IMR-90 (cell line): ENCODE data around the gene CDK5RAP2. TPM values are rescaled to one million over a fixed set of nuclear protein-coding genes. Genes with fewer than 3 reads are reported as not detected.

Source experiments
- ATAC-seq: fragments of 200-7000 bp; cut with Tn5 transposase; 2 replicates; pipeline ENCODE4 v1.9.1; 2020; ENCODE audit warnings: low read depth, mild to moderate bottlenecking, moderate library complexity
- BruUV-seq: library from RNA; stranded (reverse); fragments of 400-500 nt; replicated peaks from 2 replicates; lab custom pipeline; 2021; lab: Mats Ljungman, UMichigan
- CTCF ChIA-PET: fragments of 300-600 bp; formaldehyde crosslinking; extraction: SDS; loops from one replicate; lab custom pipeline; 2021; ENCODE audit warnings: antibody characterized with exemption; lab: Yijun Ruan, JAX
- POLR2A ChIA-PET: fragments of 300-600 bp; sonication (Branson Sonifier 250); formaldehyde crosslinking; loops from one replicate; lab custom pipeline; 2022; ENCODE audit warnings: antibody characterized with exemption; ENCODE audit not compliant: unreplicated experiment; lab: Charles Lee
- DNase-seq: peaks from one replicate; pipeline ENCODE4 v3.0.0; 2013
- H2AFZ ChIP-seq: replicated peaks from 2 replicates; pipeline ENCODE3; 2013; ENCODE audit warnings: low read length, mild to moderate bottlenecking; ENCODE audit not compliant: poor library complexity
- H2AK5ac ChIP-seq: 2 replicates; pipeline ENCODE4 v1.6.1; 2013; ENCODE audit warnings: low read depth, low read length, inconsistent platforms
- H2AK9ac ChIP-seq: replicated peaks from 2 replicates; pipeline ENCODE3; 2013; ENCODE audit warnings: mild to moderate bottlenecking, low read depth, low read length, moderate library complexity; ENCODE audit not compliant: poor library complexity
- H2BK120ac ChIP-seq: 2 replicates; pipeline ENCODE4 v1.6.1; 2013; ENCODE audit warnings: low read depth, low read length, inconsistent platforms
- H2BK15ac ChIP-seq: 3 replicates; pipeline ENCODE4 v1.6.1; 2013; ENCODE audit warnings: low read depth, low read length, inconsistent platforms
- H2BK20ac ChIP-seq: 2 replicates; pipeline ENCODE4 v1.6.1; 2013; ENCODE audit warnings: low read depth, mild to moderate bottlenecking, inconsistent platforms, low read length, moderate library complexity
- H2BK5ac ChIP-seq: 2 replicates; pipeline ENCODE4 v1.6.1; 2013; ENCODE audit warnings: mild to moderate bottlenecking, low read depth, low read length, inconsistent platforms; ENCODE audit not compliant: poor library complexity, severe bottlenecking
- H3K14ac ChIP-seq: replicated peaks from 2 replicates; pipeline ENCODE4 v1.6.1; 2013; ENCODE audit warnings: low read depth, low read length, inconsistent platforms
- H3K18ac ChIP-seq: 2 replicates; pipeline ENCODE4 v1.6.1; 2013; ENCODE audit warnings: low read depth, low read length, control low read depth
- H3K23ac ChIP-seq: 2 replicates; pipeline ENCODE4 v1.6.1; 2013; ENCODE audit warnings: low read depth, low read length, inconsistent platforms
- H3K27ac ChIP-seq: 2 replicates; pipeline ENCODE4 v1.5.1; 2013; ENCODE audit warnings: mild to moderate bottlenecking, control low read depth, low read length; ENCODE audit not compliant: insufficient read depth
- H3K27me3 ChIP-seq: 2 replicates; pipeline ENCODE4 v1.6.1; 2013; ENCODE audit warnings: low read length; ENCODE audit not compliant: control insufficient read depth, insufficient read depth
- H3K36me3 ChIP-seq: 2 replicates; pipeline ENCODE4 v1.6.1; 2013; ENCODE audit warnings: low read length, mixed read lengths; ENCODE audit not compliant: control insufficient read depth, insufficient read depth
- H3K4ac ChIP-seq: 2 replicates; pipeline ENCODE4 v1.6.1; 2013; ENCODE audit warnings: low read depth, low read length, inconsistent platforms
- H3K4me1 ChIP-seq: 2 replicates; pipeline ENCODE4 v1.6.1; 2013; ENCODE audit warnings: low read length, mixed read lengths; ENCODE audit not compliant: control insufficient read depth, insufficient read depth
- H3K4me2 ChIP-seq: 2 replicates; pipeline ENCODE4 v1.6.1; 2013; ENCODE audit warnings: low read depth, mild to moderate bottlenecking, control low read depth, low read length, moderate library complexity
- H3K4me3 ChIP-seq: 2 replicates; pipeline ENCODE4 v1.5.1; 2013; ENCODE audit warnings: low read depth, mild to moderate bottlenecking, control low read depth, low read length, moderate library complexity; ENCODE audit not compliant: insufficient read depth
- H3K56ac ChIP-seq: 2 replicates; pipeline ENCODE4 v1.6.1; 2013; ENCODE audit warnings: low read length, inconsistent platforms; ENCODE audit not compliant: insufficient read depth; ENCODE audit errors: extremely low read depth
- H3K79me1 ChIP-seq, 2 experiments: 2 replicates each; pipeline ENCODE4 v1.6.1; 2013; ENCODE audit warnings: low read length in 2 of 2, inconsistent platforms in 1 of 2, low read depth in 1 of 2
- H3K9ac ChIP-seq: 2 replicates; pipeline ENCODE4 v1.6.1; 2013; ENCODE audit warnings: low read depth, low read length, control low read depth
- H3K9me1 ChIP-seq: 2 replicates; pipeline ENCODE4 v1.6.1; 2013; ENCODE audit warnings: low read length, inconsistent platforms; ENCODE audit not compliant: insufficient read depth
- H3K9me3 ChIP-seq: 2 replicates; pipeline ENCODE4 v1.6.1; 2013; ENCODE audit warnings: low read length; ENCODE audit not compliant: control insufficient read depth, insufficient read depth
- H4K20me1 ChIP-seq: 2 replicates; pipeline ENCODE4 v1.6.1; 2013; ENCODE audit warnings: low read length, inconsistent platforms; ENCODE audit not compliant: insufficient read depth
- H4K5ac ChIP-seq: 2 replicates; pipeline ENCODE4 v1.6.1; 2013; ENCODE audit warnings: mild to moderate bottlenecking, low read depth, low read length, control low read depth
- H4K8ac ChIP-seq, 2 experiments: 2 replicates each; pipeline ENCODE4 v1.6.1; 2013; ENCODE audit warnings: low read depth in 2 of 2, low read length in 2 of 2, control low read depth in 1 of 2, inconsistent platforms in 1 of 2
- H4K91ac ChIP-seq: 2 replicates; pipeline ENCODE4 v1.6.1; 2013; ENCODE audit warnings: low read depth, low read length, inconsistent platforms; ENCODE audit not compliant: insufficient read depth
- CHD1 ChIP-seq: IDR thresholded peaks from 2 replicates; pipeline ENCODE4 v1.6.1; 2012; ENCODE audit warnings: low read depth, low read length, improper control_type of control experiment
- MXI1 ChIP-seq: IDR thresholded peaks from 2 replicates; pipeline ENCODE4 v1.6.1; 2012; ENCODE audit warnings: low read depth, mild to moderate bottlenecking, low read length, moderate library complexity, borderline replicate concordance
- POLR2A ChIP-seq: IDR thresholded peaks from 2 replicates; pipeline ENCODE4 v1.6.1; 2012; ENCODE audit warnings: mild to moderate bottlenecking, low read depth, low read length
- RAD21 ChIP-seq: IDR thresholded peaks from 2 replicates; pipeline ENCODE4 v1.6.1; 2012; ENCODE audit warnings: low read length, improper control_type of control experiment
- RCOR1 ChIP-seq: IDR thresholded peaks from 2 replicates; pipeline ENCODE4 v1.6.1; 2012; ENCODE audit warnings: mild to moderate bottlenecking, low read length, improper control_type of control experiment; ENCODE audit not compliant: insufficient replicate concordance
- WGBS, 2 experiments: methylation state at CpG; one replicate each; pipeline versions ENCODE4 v1.1.5 to v1.1.7; 2013; ENCODE audit warnings: missing lambda C conversion rate in 2 of 2; ENCODE audit not compliant: insufficient read length in 1 of 2; ENCODE audit errors: extremely low coverage in 2 of 2; 5-methylcytosine and 5-hydroxymethylcytosine counted together
- dilution Hi-C: fragments of 300-500 bp; cut with HindIII; formaldehyde crosslinking; loops from one replicate; pipeline ENCODE4 v1.14.3; 2018; ENCODE audit warnings: low sequenced_read_pairs; ENCODE audit not compliant: unreplicated experiment
- in situ Hi-C: fragments of 300-500 bp; cut with MboI; formaldehyde crosslinking; loops from 3 replicates; pipeline ENCODE4 v1.14.3; 2019; ENCODE audit warnings: low sequenced_read_pairs, inconsistent platforms, mixed read lengths
- intact Hi-C: fragments of 100-400 bp; cut with micrococcal nuclease; formaldehyde crosslinking; loops from 2 replicates; pipeline ENCODE4 v1.10.0; 2022
- polyA plus RNA-seq, 3 experiments: library from polyadenylated mRNA; depleted of rRNA; stranded (reverse); fragments of >200 nt; gene quantifications; 2 replicates each; pipeline ENCODE4 v1.2.3, GENCODE V29; 2012; ENCODE audit warnings: low replicate concordance in 1 of 3
- total RNA-seq: library from RNA; depleted of rRNA; stranded (reverse); fragments of >200 nt; gene quantifications from 2 replicates; pipeline ENCODE4 v1.2.3, GENCODE V29; 2012
- TF ChIP-seq, protein P1 (sequence below): fragments of 150-350 bp; IDR thresholded peaks from 2 replicates; pipeline ENCODE4 v1.6.1; 2017; ENCODE audit warnings: mild to moderate bottlenecking, antibody characterized with exemption, low read length, low read depth

The CDK5RAP2 gene
- total and polyA plus RNA-seq, 2 of the 4 experiments (the other 2 are of a cell fraction), result 29.5 to 31.7 TPM

DNA sequence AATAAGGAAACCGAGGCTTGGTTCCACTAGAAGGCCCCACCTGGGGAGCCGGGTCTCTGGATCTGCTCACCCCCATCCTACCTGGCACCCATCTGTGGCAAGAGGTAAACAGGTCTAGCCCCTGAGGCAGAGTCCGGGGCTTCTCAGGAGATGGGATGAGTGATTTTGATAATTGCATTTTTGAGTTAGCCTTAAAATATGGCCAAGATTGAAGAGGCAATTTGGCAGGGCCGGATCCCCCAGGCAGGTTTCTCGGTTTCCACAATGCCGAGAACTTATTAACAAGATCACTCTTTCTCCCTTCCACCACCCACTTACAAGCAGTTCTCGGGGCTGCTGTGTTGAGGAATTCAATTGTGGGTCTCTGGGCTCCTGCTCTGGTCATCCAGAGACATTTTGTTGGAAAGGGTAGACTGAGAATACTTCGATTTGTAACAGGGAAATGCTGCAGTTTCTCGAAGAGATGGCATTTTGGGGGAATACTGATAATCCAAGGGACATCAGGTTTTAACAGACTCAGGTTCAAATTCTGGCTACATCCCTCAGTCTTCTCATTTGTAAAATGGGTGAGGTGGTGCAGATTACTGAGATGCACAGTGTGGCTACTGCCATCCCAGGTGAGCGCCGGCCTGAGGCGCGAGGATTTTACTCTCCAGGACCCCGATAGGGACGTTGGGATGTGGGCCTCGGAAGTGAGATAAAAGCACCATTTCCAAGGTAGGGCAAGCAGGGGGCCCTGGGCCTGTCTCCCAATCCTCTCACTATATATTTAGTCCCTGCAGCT is 194.2 kb downstream of the CDK5RAP2 start:
- H3K36me3 ChIP-seq, result peaks cover 10% of the 10 kb centered on the region; the same call in 1 of the 2 replicates
- no peaks in the 10 kb centered on the region for H3K27me3 ChIP-seq
- no peak overlapping the region for H2BK20ac ChIP-seq
- H3K9ac ChIP-seq, result no peak overlapping the region
- no peaks in the 10 kb centered on the region for H4K20me1 ChIP-seq
- in situ Hi-C loops, result no loop called here
- dilution Hi-C loops, result no loop called here
- 80% methylated on average over 1 of the region's 16 CpGs; no CpG with 5 or more reads in 1 of the 2 experiments for WGBS, 2 experiments
- DNase-seq (no peak), ATAC-seq (no peak)
- H4K91ac ChIP-seq, result no peak overlapping the region
- no peak overlapping the region for H2AK9ac ChIP-seq
- no peak for TF ChIP-seq POLR2A
- TF ChIP-seq RCOR1, result no peak
- TF ChIP-seq MXI1, result no peak
- TF ChIP-seq, protein P1, sequence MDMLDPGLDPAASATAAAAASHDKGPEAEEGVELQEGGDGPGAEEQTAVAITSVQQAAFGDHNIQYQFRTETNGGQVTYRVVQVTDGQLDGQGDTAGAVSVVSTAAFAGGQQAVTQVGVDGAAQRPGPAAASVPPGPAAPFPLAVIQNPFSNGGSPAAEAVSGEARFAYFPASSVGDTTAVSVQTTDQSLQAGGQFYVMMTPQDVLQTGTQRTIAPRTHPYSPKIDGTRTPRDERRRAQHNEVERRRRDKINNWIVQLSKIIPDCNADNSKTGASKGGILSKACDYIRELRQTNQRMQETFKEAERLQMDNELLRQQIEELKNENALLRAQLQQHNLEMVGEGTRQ, result no peak
- no peak for TF ChIP-seq CHD1
- TF ChIP-seq RAD21, result no peak
- H3K79me1 ChIP-seq, result no peaks in the 10 kb centered on the region
- H3K18ac ChIP-seq, result no peak overlapping the region
- BruUV-seq, result no TSS peak
- H2BK5ac ChIP-seq, result no peak overlapping the region
- H2BK120ac ChIP-seq, result no peak overlapping the region
- H2AFZ ChIP-seq, result no peak overlapping the region
- H3K4me2 ChIP-seq, result no peak overlapping the region
- no peak overlapping the region; the same call in 1 of the 2 replicates for H2AK5ac ChIP-seq
- peaks cover 2% of the 10 kb centered on the region; the same call in 1 of the 2 replicates for H3K9me1 ChIP-seq
- ChIA-PET POLR2A (no interaction called here), CTCF (no interaction called here)
- H3K4me1 ChIP-seq, result peaks cover 6% of the 10 kb centered on the region; the same call in 1 of the 2 replicates
- intact Hi-C loops, result no loop called here
- H3K56ac ChIP-seq, result no peak overlapping the region
- H3K14ac ChIP-seq, result no peak overlapping the region
- H2BK15ac ChIP-seq, result no peak overlapping the region
- no peak overlapping the region for H4K5ac ChIP-seq
- H3K4me3 ChIP-seq, result no peak overlapping the region
- no peak overlapping the region for H4K8ac ChIP-seq
- no peaks in the 10 kb centered on the region for H3K9me3 ChIP-seq
- H3K23ac ChIP-seq, result no peak overlapping the region
- H3K27ac ChIP-seq, result no peak overlapping the region
- no peak overlapping the region for H3K4ac ChIP-seq
